ENCODE data around the gene PSMD5. TPM values are rescaled to one million over a fixed set of nuclear protein-coding genes. Genes with fewer than 3 reads are reported as not detected.
A peak's percentile ranks its signal among the peaks of the same experiment; 100 is the strongest.

Gene PSMD5
- total RNA-seq, 2 donors from 2014 or later: 33.2 to 60.2 TPM

DNA sequence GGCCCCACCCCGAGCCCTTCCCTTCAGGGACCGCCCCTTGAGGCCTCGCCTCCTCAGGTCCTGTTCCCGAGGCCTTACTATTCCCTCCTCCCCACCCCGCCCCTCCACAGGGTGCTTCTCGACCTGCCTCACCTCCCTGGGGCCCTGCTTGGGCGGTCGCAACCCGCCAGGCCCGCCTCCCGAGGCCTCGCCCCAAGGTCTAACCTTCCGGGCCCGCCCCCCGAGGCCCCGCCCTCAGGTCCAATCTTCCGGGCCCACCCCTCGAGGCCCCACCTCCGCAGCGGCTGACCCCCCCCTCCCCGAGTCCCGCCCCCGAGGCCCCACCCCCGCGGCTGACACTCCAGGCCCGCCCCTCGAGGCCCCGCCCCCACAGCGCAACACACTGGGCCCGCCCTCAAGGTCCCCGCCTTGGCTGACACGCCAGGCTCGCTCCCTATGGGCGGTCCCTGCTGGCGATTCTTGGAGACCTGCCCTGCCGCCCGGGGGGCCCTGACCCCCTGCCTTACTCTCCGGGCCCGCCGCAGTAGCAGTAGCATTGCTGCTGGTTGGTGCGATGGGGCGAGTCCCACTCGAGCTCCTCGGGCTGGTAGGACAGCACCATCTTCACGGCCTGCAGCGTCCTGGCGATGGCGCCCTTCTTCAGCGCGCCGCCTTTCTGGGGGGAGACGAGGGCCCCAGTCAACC, 26.1 kb upstream of the PSMD5 start:
- H3K9me3 ChIP-seq: no peaks in the 10 kb centered on the region
- no peaks in the 10 kb centered on the region for H3K36me3 ChIP-seq
- intact Hi-C loops (cut with DNase I): loop anchor here (5.0 kb wide), 1 partner anchor 68 kb away; no protein-coding TSS in a partner anchor
- H3K4me3 ChIP-seq: peak overlapping the region; percentile 42
- H3K4me1 ChIP-seq: peaks cover 9% of the 10 kb centered on the region
- H3K9ac ChIP-seq (ENCODE audit: low read depth in 2 of 2, low read length in 2 of 2): peak overlapping the region; percentile 75 to 79
- peak overlapping the region; percentile 67 for H3K27ac ChIP-seq
- no peaks in the 10 kb centered on the region for H3K27me3 ChIP-seq
- TF ChIP-seq, protein P1, sequence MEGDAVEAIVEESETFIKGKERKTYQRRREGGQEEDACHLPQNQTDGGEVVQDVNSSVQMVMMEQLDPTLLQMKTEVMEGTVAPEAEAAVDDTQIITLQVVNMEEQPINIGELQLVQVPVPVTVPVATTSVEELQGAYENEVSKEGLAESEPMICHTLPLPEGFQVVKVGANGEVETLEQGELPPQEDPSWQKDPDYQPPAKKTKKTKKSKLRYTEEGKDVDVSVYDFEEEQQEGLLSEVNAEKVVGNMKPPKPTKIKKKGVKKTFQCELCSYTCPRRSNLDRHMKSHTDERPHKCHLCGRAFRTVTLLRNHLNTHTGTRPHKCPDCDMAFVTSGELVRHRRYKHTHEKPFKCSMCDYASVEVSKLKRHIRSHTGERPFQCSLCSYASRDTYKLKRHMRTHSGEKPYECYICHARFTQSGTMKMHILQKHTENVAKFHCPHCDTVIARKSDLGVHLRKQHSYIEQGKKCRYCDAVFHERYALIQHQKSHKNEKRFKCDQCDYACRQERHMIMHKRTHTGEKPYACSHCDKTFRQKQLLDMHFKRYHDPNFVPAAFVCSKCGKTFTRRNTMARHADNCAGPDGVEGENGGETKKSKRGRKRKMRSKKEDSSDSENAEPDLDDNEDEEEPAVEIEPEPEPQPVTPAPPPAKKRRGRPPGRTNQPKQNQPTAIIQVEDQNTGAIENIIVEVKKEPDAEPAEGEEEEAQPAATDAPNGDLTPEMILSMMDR (IDR thresholded peaks at IDR 0.05): no peak
- DNase-seq: peak; percentile 99

DNA sequence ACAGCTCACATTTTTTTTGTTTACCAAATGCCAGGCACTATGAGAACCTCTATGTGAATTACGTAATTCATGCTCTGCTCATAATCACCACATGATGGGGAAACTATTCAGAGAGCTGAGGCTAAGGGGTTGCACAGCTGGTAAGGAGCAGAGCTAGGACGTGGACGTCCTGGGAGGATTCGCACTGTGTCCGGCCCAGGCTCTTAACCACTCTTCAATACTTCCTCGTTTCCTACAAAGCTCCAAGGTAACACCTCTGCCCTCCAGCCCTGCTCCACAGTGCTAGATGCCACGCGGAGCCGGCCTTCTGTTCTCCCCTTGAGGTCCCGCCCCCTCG, 25.6 kb upstream of the PSMD5 start:
- TF ChIP-seq, protein P1 (IDR thresholded peaks at IDR 0.05): no peak

DNA sequence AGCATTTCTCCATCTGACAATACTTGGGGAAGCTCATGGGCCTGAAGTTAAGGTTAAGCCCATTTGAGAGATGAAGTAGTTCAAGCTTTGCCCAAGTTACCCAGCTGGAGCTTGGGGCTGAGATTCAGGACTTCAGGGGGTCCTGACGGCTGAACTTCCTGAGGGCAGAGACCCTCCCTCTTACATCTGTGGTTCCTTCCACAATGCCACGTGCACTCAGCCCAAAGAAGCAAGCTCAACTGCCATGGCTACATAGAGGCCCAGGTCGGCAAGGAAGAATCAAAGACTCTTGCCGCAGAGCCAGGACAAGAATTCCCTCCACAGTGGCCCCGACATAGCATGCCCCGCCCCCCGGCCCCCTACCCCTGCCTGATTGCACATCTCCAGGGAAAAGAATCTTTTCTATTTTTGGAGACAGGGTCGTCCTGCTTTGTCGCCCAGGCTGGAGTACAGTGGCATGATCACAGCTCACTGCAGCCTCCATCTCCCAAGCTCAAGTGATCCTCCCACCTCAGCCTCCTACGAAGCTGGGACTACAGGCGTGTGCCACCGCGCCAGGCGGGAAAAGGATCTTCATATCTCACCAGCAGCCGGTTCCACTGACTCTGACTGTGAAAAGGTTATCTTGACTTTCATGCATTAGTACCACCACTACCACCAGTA, 25.1 kb upstream of the PSMD5 start:
- no peaks in the 10 kb centered on the region for H3K9me3 ChIP-seq
- H3K27ac ChIP-seq: peak overlapping the region; percentile 65
- intact Hi-C loops (cut with DNase I): loop anchor here (5.0 kb wide), 1 partner anchor 69 kb away; no protein-coding TSS in a partner anchor

More for the DNA sequence above, 25.6 kb upstream of the PSMD5 start:
- H3K9me3 ChIP-seq: no peaks in the 10 kb centered on the region
- H3K27me3 ChIP-seq: no peaks in the 10 kb centered on the region
- no peaks in the 10 kb centered on the region for H3K36me3 ChIP-seq
- H3K27ac ChIP-seq: peak overlapping the region; percentile 65
- peak overlapping the region; percentile 22 for H3K4me3 ChIP-seq
- peaks cover 9% of the 10 kb centered on the region for H3K4me1 ChIP-seq
- no peak for DNase-seq
- peak overlapping the region in 1 of 2 donors; percentile 66 for H3K9ac ChIP-seq (ENCODE audit: low read depth in 2 of 2, low read length in 2 of 2)
- intact Hi-C loops (cut with DNase I): loop anchor here (5.0 kb wide), 1 partner anchor 69 kb away; no protein-coding TSS in a partner anchor

DNA sequence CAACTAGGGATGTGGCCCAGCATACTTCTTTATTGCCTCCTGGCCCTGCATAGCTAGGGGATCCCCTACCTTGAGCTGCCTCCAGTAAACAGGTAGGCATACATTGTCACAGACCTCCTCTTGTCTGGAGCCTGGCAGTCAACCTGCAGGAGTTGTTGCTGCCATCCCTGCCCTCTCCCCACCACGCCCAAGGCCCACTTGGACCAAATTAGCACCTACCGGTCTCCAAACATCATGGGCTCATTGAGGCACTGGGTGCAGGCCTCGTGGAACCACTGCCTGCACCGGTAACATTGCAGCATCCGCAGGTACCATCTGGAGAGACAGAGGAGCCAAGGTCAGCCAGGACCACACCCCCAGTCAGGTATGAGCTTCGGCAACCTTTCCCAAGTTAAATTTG, 23.9 kb upstream of the PSMD5 start:
- Histone ChIP-seq H3K4me1 (peaks cover 9% of the 10 kb centered on the region), H3K4me3 (no peak overlapping the region), H3K27ac (no peak overlapping the region), H3K9ac (ENCODE audit: low read depth in 2 of 2, low read length in 2 of 2) (no peak overlapping the region), H3K9me3 (no peaks in the 10 kb centered on the region), H3K27me3 (no peaks in the 10 kb centered on the region), H3K36me3 (no peaks in the 10 kb centered on the region)
- DNase-seq: no peak
- TF ChIP-seq, protein P1 (IDR thresholded peaks at IDR 0.05): no peak
- intact Hi-C loops (cut with DNase I): loop anchor here (5.0 kb wide), 1 partner anchor 71 kb away; no protein-coding TSS in a partner anchor

More for the DNA sequence above, 25.1 kb upstream of the PSMD5 start:
- TF ChIP-seq, protein P1 (IDR thresholded peaks at IDR 0.05): no peak
- peak overlapping the region; percentile 22 for H3K4me3 ChIP-seq
- H3K27me3 ChIP-seq: no peaks in the 10 kb centered on the region
- peak overlapping the region in 1 of 2 donors; percentile 66 for H3K9ac ChIP-seq (ENCODE audit: low read depth in 2 of 2, low read length in 2 of 2)
- peaks cover 9% of the 10 kb centered on the region for H3K4me1 ChIP-seq
- DNase-seq: no peak
- H3K36me3 ChIP-seq: no peaks in the 10 kb centered on the region

DNA sequence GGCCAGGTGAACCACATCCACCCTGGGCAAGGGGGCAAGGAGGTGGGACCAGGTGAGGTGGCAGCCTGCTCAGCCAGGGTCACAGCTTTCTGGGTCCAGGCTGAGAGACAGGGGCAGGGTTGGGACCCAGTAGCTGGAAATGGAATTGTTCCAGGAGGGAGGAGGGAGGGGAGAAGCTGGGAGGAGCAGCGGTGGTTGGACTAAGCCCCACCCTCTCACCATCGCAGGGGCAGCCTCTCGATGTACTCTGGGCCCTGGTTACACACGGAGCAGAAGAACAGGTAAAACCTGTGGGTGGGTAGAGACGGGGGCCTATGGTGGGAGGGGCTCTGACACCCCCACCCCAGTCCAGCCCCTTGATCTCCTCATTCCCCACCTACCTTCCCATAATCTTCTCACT, 23.1 kb upstream of the PSMD5 start:
- no peak overlapping the region for H3K27ac ChIP-seq
- no peaks in the 10 kb centered on the region for H3K9me3 ChIP-seq
- TF ChIP-seq, protein P1 (IDR thresholded peaks at IDR 0.05): no peak
- no peak for DNase-seq
- H3K9ac ChIP-seq (ENCODE audit: low read depth in 2 of 2, low read length in 2 of 2): no peak overlapping the region
- intact Hi-C loops (cut with DNase I): loop anchor here (5.0 kb wide), 1 partner anchor 71 kb away; no protein-coding TSS in a partner anchor
- no peaks in the 10 kb centered on the region for H3K27me3 ChIP-seq
- H3K4me3 ChIP-seq: no peak overlapping the region
- H3K36me3 ChIP-seq: no peaks in the 10 kb centered on the region
- peaks cover 9% of the 10 kb centered on the region for H3K4me1 ChIP-seq

All from colonic mucosa (tissue), 4 donors.